WERI-Rb-1 (cell line): ENCODE results near the gene CDH9.

Experiments
- DNase-seq: peaks from one replicate; pipeline ENCODE4 v3.0.0-alpha.2; 2020
- H3K27ac ChIP-seq: fragments of 250-450 bp; sonication (Bioruptor Pico); 2 replicates; pipeline ENCODE4 v1.5.1; 2020; ENCODE audit warnings: mild to moderate bottlenecking, moderate library complexity
- H3K27me3 ChIP-seq: fragments of 250-450 bp; sonication (Bioruptor Pico); 2 replicates; pipeline ENCODE4 v1.5.1; 2021; ENCODE audit warnings: mild to moderate bottlenecking, low read depth, moderate library complexity; ENCODE audit not compliant: insufficient read depth, severe bottlenecking
- H3K36me3 ChIP-seq: fragments of 250-450 bp; sonication (Bioruptor Pico); 2 replicates; pipeline ENCODE4 v1.5.1; 2020; ENCODE audit warnings: mild to moderate bottlenecking, moderate library complexity
- H3K4me3 ChIP-seq: 2 replicates; pipeline ENCODE4 v1.5.1; 2011; ENCODE audit warnings: low read depth, mild to moderate bottlenecking, control low read depth, low read length
- H3K9me3 ChIP-seq: fragments of 250-450 bp; sonication (Bioruptor Pico); 2 replicates; pipeline ENCODE4 v1.5.1; 2021; ENCODE audit warnings: mild to moderate bottlenecking, moderate library complexity; ENCODE audit not compliant: severe bottlenecking
- CTCF ChIP-seq: IDR thresholded peaks from 2 replicates; pipeline ENCODE4 v1.5.1; 2011; ENCODE audit warnings: low read depth, mild to moderate bottlenecking, control low read depth, inconsistent platforms, low read length

CDH9 gene

DNA sequence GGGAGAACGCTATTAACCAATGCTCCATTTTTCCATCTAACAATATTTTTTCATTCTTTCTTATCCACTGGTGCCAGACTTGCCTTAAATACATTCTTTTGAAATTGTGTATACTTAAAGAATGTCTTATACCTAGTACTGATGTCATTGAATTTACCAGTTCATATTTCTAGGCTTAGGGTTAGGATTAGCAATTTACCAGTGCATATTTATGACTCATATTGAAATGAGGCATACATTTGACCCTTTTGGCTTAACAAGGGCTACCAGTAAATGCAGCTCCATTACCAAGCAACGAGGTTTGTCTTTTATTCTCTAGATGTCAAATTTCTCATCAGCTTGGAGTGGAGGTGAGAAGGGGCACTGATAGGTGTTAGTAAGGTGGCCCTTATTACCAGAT is 89.5 kb downstream of the CDH9 start:
- no peak for TF ChIP-seq CTCF
- H3K9me3 ChIP-seq = no peaks in the 10 kb centered on the region
- H3K36me3 ChIP-seq = no peaks in the 10 kb centered on the region
- H3K4me3 ChIP-seq = no peak overlapping the region
- no peak for DNase-seq
- no peaks in the 10 kb centered on the region for H3K27me3 ChIP-seq
- no peak overlapping the region for H3K27ac ChIP-seq

DNA sequence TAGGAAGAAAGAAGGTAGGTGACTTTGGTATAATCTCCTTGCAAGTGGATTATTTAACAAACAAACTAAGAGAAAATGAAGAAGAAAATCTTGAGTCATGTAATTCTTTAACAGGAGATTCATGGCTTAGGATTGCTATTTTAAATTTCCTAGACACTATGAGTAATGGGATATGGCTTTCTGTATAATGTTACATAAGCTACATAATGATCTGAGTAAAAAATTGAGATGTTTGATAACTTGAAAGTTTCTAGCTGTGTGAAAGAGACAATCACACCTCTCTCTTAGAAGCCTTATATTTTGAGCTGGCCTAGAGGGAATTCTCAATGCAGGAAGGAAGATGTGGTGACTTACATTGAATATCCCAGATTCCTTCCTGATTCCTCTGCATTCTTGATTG is 92.5 kb downstream of the CDH9 start:
- no peak for DNase-seq
- no peaks in the 10 kb centered on the region for H3K9me3 ChIP-seq
- H3K27me3 ChIP-seq = no peaks in the 10 kb centered on the region
- no peak overlapping the region for H3K4me3 ChIP-seq
- TF ChIP-seq CTCF = no peak
- H3K27ac ChIP-seq = no peak overlapping the region
- H3K36me3 ChIP-seq = no peaks in the 10 kb centered on the region

DNA sequence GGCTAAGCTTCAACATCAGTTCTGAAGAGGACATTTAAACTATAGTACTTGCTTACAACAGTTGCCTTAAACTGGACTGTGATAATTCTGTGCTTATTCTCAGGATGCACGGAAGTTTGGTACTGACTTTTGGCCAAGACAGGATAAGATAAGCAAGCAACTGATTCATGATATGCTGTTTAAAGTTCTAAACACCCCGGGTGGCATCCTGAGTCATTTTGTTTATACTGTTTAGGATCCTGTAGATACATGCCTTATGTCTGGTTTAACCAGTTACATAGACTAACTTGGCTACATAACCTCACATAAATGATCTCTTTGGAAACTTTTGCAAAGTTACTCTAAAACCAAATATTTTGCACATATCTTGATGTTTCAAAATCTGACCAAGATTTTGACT is 95.9 kb downstream of the CDH9 start:
- Histone ChIP-seq H3K36me3 (no peaks in the 10 kb centered on the region), H3K9me3 (no peaks in the 10 kb centered on the region), H3K4me3 (no peak overlapping the region), H3K27ac (no peak overlapping the region), H3K27me3 (no peaks in the 10 kb centered on the region)
- no peak for DNase-seq
- no peak for TF ChIP-seq CTCF

DNA sequence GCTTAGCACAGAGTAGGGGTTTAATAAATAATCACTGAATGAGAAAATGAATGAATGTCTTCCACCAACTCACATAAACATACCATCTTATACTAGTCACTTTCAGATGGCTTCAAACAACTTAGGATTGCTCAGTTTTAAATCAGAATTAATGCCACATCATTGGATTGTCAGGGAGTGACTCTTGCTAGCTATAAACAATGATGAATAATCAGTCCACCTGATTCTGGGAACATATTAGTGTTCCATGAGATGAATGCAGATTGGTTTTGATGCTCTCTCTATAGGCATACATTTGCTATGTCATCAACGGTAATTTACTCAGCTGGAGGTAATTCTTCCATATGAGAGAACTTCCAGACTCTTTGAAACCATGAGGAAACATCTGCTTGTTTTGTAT is 97.4 kb downstream of the CDH9 start:
- Histone ChIP-seq H3K27me3 (no peaks in the 10 kb centered on the region), H3K36me3 (no peaks in the 10 kb centered on the region), H3K27ac (no peak overlapping the region), H3K9me3 (no peaks in the 10 kb centered on the region), H3K4me3 (no peak overlapping the region)
- TF ChIP-seq CTCF = no peak
- DNase-seq = no peak

GRCh38 chr5:26932238-26932637 is 106.1 kb downstream of the CDH9 start:
- no peak overlapping the region for H3K27ac ChIP-seq
- DNase-seq = no peak
- no peaks in the 10 kb centered on the region for H3K27me3 ChIP-seq
- H3K36me3 ChIP-seq = no peaks in the 10 kb centered on the region
- H3K4me3 ChIP-seq = no peak overlapping the region
- no peak for TF ChIP-seq CTCF
- no peaks in the 10 kb centered on the region for H3K9me3 ChIP-seq

DNA sequence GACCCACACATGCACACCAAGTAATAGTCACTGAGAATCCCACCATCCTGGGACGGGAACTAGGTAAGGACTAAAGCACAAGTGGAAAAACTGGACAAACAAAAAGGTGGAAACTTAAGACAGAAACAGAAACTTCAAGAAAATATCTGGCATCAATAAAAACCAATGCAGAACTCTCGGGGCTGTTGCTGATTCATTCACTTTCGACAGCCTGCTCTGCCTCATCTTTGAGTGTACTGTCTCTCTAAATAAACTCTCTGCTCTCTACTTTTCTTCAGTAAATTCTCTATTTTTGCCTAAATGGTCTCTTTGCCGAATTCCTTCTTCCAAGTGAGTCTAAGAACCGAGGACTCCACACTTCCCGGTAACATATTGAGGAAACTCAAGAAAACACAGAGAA is 116.9 kb downstream of the CDH9 start:
- TF ChIP-seq CTCF = no peak
- DNase-seq = no peak
- no peak overlapping the region for H3K27ac ChIP-seq
- no peaks in the 10 kb centered on the region for H3K27me3 ChIP-seq
- no peaks in the 10 kb centered on the region for H3K36me3 ChIP-seq
- H3K4me3 ChIP-seq = no peak overlapping the region
- no peaks in the 10 kb centered on the region for H3K9me3 ChIP-seq
